Peyer's patch (tissue), 4 donors: ENCODE measurements around the gene DEF6.

Source experiments
- POLR2A ChIP-seq, 2 donors: fragments of 450-650 bp; IDR thresholded peaks; one replicate each; pipeline ENCODE4 v1.5.1; 2017; ENCODE audit warnings: antibody characterized with exemption in 2 of 2, mild to moderate bottlenecking in 2 of 2, moderate library complexity in 2 of 2
- TF ChIP-seq, protein P1 (sequence below), 6 experiments: fragments of 450-650 bp in 4 of 6; fragments of 200-600 bp in 2 of 6; sonication (generic) in 1 of 6; IDR thresholded peaks; one replicate each; pipeline ENCODE4 v1.5.1; 2017 to 2019; ENCODE audit warnings: antibody characterized with exemption in 6 of 6, mild to moderate bottlenecking in 3 of 6, moderate library complexity in 1 of 6

DNA sequence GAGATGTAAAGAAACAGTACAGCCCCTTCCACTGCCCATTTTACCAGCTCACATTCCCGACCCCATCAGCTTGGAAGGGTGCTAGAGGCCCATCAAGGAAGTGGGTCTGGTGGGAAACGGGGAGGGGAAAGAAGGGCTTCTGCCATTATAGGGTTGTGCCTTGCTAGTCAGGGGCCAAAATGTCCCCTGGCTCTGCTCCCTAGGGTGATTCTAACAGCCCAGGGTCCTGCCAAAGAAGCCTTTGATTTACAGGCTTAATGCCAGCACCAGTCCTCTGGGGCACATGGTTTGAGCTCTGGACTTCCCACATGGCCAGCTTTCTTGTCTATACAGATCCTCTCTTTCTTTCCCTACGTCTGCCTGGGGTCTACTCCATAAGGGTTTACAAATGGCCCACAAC is 48.7 kb upstream of the DEF6 start:
- TF ChIP-seq, protein P1, sequence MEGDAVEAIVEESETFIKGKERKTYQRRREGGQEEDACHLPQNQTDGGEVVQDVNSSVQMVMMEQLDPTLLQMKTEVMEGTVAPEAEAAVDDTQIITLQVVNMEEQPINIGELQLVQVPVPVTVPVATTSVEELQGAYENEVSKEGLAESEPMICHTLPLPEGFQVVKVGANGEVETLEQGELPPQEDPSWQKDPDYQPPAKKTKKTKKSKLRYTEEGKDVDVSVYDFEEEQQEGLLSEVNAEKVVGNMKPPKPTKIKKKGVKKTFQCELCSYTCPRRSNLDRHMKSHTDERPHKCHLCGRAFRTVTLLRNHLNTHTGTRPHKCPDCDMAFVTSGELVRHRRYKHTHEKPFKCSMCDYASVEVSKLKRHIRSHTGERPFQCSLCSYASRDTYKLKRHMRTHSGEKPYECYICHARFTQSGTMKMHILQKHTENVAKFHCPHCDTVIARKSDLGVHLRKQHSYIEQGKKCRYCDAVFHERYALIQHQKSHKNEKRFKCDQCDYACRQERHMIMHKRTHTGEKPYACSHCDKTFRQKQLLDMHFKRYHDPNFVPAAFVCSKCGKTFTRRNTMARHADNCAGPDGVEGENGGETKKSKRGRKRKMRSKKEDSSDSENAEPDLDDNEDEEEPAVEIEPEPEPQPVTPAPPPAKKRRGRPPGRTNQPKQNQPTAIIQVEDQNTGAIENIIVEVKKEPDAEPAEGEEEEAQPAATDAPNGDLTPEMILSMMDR (IDR thresholded peaks at IDR 0.05): no peak
- no peak for TF ChIP-seq POLR2A (IDR thresholded peaks at IDR 0.05)
